SK-N-MC (cell line): ENCODE data around the gene TRAM2.

Source experiments
- DNase-seq: peaks from one replicate; pipeline ENCODE4 v3.0.0-alpha.2; 2011; ENCODE audit warnings: low read depth, low spot score
- H3K27ac ChIP-seq: fragments of 200-600 bp; sonication (generic); 2 replicates; pipeline ENCODE4 v1.5.1; 2016; ENCODE audit warnings: mixed run types
- H3K36me3 ChIP-seq: fragments of 200-600 bp; sonication (generic); 2 replicates; pipeline ENCODE4 v1.6.1; 2017; ENCODE audit warnings: antibody characterized with exemption, low read length, mixed read lengths; ENCODE audit not compliant: insufficient read depth
- H3K4me3 ChIP-seq: fragments of 200-600 bp; sonication (generic); 2 replicates; pipeline ENCODE4 v1.5.1; 2016
- H3K9ac ChIP-seq: fragments of 200-600 bp; sonication (generic); 2 replicates; pipeline ENCODE4 v1.8.0; 2017; ENCODE audit warnings: mixed run types, mixed read lengths; ENCODE audit not compliant: insufficient read length
- H3K9me3 ChIP-seq: fragments of 200-600 bp; sonication (generic); 2 replicates; pipeline ENCODE4 v1.6.1; 2017; ENCODE audit warnings: low read depth, mild to moderate bottlenecking, antibody characterized with exemption, low read length, moderate library complexity, mixed read lengths
- EZH2 ChIP-seq: fragments of 200-600 bp; sonication (generic); IDR thresholded peaks from one replicate; pipeline ENCODE4 v1.6.1; 2017; ENCODE audit warnings: antibody characterized with exemption
- FOXP2 ChIP-seq: optimal IDR thresholded peaks from 2 replicates; pipeline ENCODE3; 2011; ENCODE audit warnings: mild to moderate bottlenecking, moderate library complexity; ENCODE audit not compliant: insufficient read depth; ENCODE audit errors: extremely low read length, control extremely low read depth
- POLR2AphosphoS5 ChIP-seq: IDR thresholded peaks from 2 replicates; pipeline ENCODE4 v1.6.1; 2012; ENCODE audit warnings: mild to moderate bottlenecking, low read depth, low read length, borderline replicate concordance

Gene TRAM2

DNA sequence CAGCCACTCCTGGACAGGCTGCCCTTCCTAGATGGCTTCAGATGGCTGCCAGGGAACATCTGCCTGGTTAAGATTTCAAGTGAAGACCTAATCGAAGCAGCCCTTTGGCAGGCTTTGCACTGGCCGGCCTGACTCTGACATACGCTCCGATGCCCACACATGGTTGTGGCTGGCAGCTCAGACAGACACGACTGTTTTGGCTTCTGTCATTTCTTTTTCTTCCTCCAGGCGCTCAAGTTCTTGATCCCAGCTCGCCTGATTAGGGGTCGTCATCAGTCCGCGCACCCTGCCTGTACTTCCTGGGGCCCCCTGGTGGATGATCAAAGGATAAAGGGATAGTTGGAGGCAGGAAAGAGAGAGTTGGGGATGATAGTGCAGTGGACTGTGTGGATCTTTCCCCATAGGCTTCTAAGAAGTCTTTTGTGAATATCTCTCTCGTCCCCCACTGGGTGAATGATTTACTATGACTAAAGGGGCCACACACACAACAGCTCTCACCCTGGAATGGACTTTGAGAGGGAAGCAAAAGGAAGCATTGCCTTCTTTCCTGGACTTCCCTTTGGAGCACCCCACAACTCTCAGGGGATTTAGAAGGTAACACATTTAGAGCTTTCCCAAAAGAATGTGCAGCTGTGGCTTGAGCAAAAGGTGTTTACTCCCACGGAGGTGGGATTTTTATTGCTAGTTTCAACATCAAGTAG is 21.4 kb upstream of the TRAM2 start:
- H3K9me3 ChIP-seq: no peaks in the 10 kb centered on the region
- no peak overlapping the region for H3K4me3 ChIP-seq
- no peak for TF ChIP-seq FOXP2
- no peak for TF ChIP-seq POLR2AphosphoS5
- TF ChIP-seq EZH2: no peak
- no peak overlapping the region for H3K9ac ChIP-seq
- no peak for DNase-seq
- no peak overlapping the region for H3K27ac ChIP-seq
- no peaks in the 10 kb centered on the region for H3K36me3 ChIP-seq

DNA sequence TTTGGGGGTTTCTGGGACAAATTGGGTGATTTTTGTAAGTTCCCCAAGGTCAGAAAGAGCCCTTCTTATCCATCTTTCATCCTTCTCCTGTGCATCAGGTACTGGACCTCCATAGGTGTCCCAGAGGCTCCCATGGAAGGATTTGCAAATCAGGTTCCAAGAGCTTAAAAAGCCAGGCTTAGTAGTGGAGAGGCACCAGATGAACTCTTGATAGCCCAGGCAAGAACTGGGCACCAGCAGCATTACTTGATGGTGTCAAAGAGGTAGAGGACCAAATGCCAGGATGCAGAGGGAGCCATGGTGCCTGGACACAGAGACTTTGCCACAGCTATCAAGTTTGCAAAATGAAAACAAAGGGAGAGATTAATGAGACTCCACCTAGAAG is 20.9 kb upstream of the TRAM2 start:
- no peak overlapping the region for H3K9ac ChIP-seq
- H3K4me3 ChIP-seq: no peak overlapping the region
- H3K36me3 ChIP-seq: no peaks in the 10 kb centered on the region
- H3K27ac ChIP-seq: no peak overlapping the region
- no peak for DNase-seq
- TF ChIP-seq FOXP2 (no peak), POLR2AphosphoS5 (no peak), EZH2 (no peak)
- H3K9me3 ChIP-seq: no peaks in the 10 kb centered on the region

DNA sequence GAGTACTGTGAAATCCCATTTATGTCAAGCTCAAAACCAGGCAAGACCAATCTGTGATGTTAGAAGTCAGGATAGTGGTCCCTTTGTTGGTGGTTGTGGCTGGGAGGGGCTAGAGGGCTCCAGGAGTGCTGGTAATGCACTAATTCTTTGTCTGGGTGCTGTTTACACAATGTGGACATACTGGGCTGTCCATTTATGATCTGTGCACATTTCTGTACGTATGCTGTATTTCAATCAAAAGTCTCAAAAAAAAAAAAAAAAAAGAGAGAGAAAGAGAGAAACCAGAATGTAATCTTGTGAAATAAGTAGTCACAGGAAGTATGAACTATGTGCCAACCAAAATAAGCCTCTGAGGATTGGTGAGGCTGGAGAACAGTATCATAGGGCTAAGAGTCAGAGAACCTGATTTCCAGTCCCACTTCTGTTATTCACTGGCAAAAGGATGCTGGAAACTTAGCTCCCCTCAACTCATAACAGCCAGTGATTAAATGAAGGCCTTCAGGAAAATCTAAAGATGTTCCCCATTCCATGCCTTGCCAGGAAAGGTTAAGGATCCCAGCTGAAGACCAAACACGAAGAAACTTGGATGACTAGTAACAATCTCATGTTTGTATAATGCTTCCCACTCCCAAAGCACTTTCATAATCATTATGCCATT is 19.6 kb upstream of the TRAM2 start:
- TF ChIP-seq EZH2 (no peak), POLR2AphosphoS5 (no peak), FOXP2 (no peak)
- Histone ChIP-seq H3K4me3 (no peak overlapping the region), H3K36me3 (no peaks in the 10 kb centered on the region), H3K27ac (no peak overlapping the region), H3K9me3 (no peaks in the 10 kb centered on the region), H3K9ac (no peak overlapping the region)
- DNase-seq: no peak

DNA sequence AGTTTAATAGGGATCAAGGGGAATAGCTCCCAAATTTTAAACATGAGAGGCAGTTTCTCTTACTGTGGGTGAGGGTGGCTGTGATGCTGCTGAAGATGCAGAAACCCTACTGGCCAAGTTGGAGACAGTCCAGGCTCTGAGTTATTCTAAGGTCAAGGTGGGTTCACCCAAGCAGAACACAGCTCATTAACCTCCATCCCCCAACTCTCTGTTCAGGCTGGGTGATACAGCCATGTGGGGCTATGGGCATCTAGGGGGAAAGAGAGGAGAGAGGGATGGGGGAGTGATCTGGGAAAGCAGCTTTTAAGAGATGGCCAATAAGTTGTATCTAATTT is 18.9 kb upstream of the TRAM2 start:
- Histone ChIP-seq H3K4me3 (no peak overlapping the region), H3K36me3 (no peaks in the 10 kb centered on the region), H3K27ac (no peak overlapping the region), H3K9me3 (no peaks in the 10 kb centered on the region), H3K9ac (no peak overlapping the region)
- DNase-seq: no peak
- TF ChIP-seq POLR2AphosphoS5 (no peak), FOXP2 (no peak), EZH2 (no peak)

DNA sequence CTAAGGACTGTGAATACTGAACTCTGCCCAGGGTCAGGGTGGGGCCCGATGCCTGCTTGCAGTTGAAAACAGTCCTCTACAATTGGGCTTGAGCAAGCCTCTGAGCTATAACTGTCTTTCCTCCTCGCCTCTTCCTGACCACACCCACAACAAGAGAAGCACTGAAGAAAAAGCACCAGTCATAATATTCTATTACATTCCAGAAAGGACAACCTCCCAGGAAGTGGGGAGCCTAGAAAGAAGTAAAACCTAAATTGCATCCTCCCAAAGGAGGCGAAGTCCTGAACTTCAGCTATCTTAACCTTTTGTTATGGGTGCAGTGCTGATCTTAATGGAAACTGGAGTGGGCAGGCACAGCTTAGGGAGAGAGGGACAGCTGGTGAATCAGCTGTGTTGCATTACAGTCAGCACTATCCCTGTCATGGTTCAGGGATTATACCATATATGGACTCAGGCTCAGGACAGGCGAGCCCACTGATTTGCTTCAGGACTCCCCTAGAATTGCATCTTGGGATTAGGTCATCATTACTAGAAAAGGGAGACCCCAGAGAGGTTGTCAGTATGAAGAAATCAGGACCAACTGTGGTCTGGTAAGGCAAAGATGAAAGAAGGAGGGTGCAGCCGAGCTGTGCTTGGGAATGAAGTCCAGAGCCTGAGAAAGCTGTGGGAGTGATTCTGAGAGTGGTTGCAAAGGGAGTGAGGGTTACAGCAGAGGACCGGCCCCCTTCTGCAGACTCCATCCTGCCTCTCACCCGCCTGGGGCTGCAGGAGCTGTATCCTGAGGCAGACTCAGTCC is 18.3 kb upstream of the TRAM2 start:
- H3K4me3 ChIP-seq: no peak overlapping the region
- no peak for DNase-seq

DNA sequence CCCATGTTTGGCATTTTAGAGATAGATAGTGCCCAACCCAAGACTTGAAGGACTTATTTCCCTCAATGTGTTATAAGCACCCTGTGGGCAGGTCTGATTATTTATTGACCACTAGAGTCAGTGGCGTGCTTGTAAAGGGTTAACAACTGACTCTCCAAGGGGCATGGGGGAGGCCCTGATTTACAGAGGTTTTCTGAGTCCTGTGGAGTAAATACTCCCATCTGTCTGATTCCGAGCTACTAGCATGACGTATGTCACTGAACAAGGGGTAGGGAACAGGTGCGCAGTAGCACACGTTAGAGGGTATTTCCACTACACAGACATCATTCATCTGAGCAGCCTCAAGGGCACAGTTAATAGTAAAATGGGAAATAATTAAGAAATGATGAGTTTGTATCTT is 17.4 kb upstream of the TRAM2 start:
- no peak for TF ChIP-seq POLR2AphosphoS5
- no peak for TF ChIP-seq FOXP2
- TF ChIP-seq EZH2: no peak
- no peaks in the 10 kb centered on the region for H3K9me3 ChIP-seq
- H3K36me3 ChIP-seq: no peaks in the 10 kb centered on the region
- no peak overlapping the region for H3K9ac ChIP-seq
- no peak for DNase-seq
- no peak overlapping the region for H3K4me3 ChIP-seq
- no peak overlapping the region for H3K27ac ChIP-seq

More for the DNA sequence above, 18.3 kb upstream of the TRAM2 start:
- no peak for TF ChIP-seq FOXP2
- Histone ChIP-seq H3K36me3 (no peaks in the 10 kb centered on the region), H3K9ac (no peak overlapping the region), H3K9me3 (no peaks in the 10 kb centered on the region), H3K27ac (no peak overlapping the region)

DNA sequence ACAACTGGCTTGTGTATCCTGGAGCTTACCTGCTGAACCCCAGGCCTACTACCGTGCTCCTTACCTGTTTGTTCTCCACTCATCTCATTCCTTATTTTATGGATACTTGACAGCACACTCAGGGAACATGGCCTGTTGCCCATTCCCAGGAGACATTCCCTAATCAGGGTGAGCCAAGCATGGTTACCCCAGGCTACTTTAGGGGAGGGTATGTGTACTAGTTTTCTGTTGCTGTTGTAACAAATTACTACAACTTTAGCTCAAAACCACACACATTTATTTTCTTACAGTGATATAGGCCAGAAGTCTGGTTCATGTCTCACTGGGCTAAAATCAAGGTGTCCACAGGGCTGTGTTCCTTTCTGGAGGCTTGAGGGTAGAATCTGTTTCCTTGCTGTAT is 15.0 kb upstream of the TRAM2 start:
- Histone ChIP-seq H3K9ac (no peak overlapping the region), H3K27ac (no peak overlapping the region), H3K36me3 (no peaks in the 10 kb centered on the region), H3K9me3 (no peaks in the 10 kb centered on the region), H3K4me3 (no peak overlapping the region)
- no peak for DNase-seq
- TF ChIP-seq FOXP2 (no peak), POLR2AphosphoS5 (no peak)

DNA sequence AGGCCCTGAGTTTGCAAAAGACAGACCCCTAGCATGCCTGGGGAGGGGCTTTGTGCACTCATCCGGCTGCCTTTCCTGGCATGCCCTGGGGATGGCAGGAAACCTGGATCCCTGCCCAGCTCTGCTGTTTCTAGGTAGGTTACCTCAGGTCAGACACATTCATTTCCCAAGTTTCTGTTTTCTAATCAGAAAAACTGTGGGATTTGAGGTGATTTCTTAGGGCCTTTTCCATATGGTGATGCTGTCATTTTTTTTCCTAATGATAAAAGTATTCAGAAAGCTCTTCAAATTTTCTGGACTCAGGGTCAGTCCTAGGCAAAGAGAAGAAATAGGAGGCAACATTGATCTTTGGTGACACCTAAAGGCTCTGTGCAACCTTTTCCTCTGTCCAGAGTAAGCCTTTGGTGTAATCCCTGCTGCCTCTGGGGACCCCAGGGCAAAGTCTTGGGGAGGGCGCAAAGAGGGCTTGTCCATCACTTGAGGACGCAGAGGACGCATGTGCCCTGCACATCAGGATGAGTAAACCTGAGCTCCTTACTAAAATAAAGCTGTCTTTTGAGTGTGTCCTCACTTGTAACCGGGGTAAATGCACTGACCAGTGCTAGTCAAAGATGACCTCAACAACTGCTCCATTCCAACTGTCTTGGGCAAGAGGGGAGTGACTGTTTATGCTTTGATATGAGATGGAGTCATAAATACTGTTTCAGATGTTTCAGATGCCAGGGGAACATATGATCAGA is 13.5 kb upstream of the TRAM2 start:
- no peak for DNase-seq
- Histone ChIP-seq H3K9ac (no peak overlapping the region), H3K36me3 (no peaks in the 10 kb centered on the region), H3K9me3 (no peaks in the 10 kb centered on the region), H3K4me3 (no peak overlapping the region), H3K27ac (no peak overlapping the region)
- TF ChIP-seq POLR2AphosphoS5 (no peak), FOXP2 (no peak), EZH2 (no peak)

DNA sequence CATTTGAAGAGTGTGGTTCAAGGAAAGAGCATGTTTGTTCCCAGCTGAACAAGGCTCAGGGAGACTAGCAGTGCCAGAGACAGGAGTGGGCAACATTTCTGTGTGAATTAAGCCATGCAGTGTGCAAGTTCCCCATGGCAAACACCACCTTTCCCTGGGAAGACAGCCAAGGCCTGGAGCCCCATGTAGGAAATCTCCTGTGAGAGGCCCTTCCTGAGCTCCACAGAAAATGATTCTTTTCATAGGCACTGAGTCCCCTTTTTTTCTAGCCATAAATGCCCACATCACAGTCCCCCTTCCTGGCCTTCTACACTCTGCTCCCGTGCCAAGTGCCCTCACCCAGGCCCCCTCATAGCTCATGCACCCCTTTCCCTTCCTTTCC is 11.8 kb upstream of the TRAM2 start:
- no peaks in the 10 kb centered on the region for H3K9me3 ChIP-seq
- H3K4me3 ChIP-seq: no peak overlapping the region
- H3K27ac ChIP-seq: peak overlapping the region; percentile 10; the same call in 1 of the 2 replicates
- TF ChIP-seq POLR2AphosphoS5 (no peak), EZH2 (no peak), FOXP2 (no peak)
- H3K36me3 ChIP-seq: no peaks in the 10 kb centered on the region
- DNase-seq: no peak
- no peak overlapping the region for H3K9ac ChIP-seq
